ENCODE results near the gene STXBP5. TPM values are rescaled to one million over a fixed set of nuclear protein-coding genes. Genes with fewer than 3 reads are reported as not detected.
"Not testable (repeated sequence)": the region's sequence is repeated elsewhere in the genome, so short reads cannot be mapped to it uniquely, and the experiment has no call there.

STXBP5 gene
- total RNA-seq, 2 experiments from 2014 or later: 11.4 to 11.5 TPM

- no peaks in the 10 kb centered on the region for H3K4me1 Mint-ChIP-seq (ENCODE audit: low read depth)
- H3K36me3 Mint-ChIP-seq (ENCODE audit: low read depth): peaks cover 36% of the 10 kb centered on the region
- ATAC-seq (no peak), DNase-seq (no peak)
- POLR2A ChIA-PET: no interaction called here
- peaks cover 4% of the 10 kb centered on the region for H3K9me3 Mint-ChIP-seq
- CTCF ChIA-PET: no interaction called here
- H3K27ac Mint-ChIP-seq: no peak overlapping the region
- TF ChIP-seq CTCF (IDR thresholded peaks at IDR 0.05): no peak
- no peak overlapping the region for H3K4me3 Mint-ChIP-seq
- no peaks in the 10 kb centered on the region for H3K27me3 Mint-ChIP-seq
- intact Hi-C loops (cut with micrococcal nuclease): no loop called here
Observed at GRCh38 chr6:147361311-147361981, 157.2 kb downstream of the STXBP5 start.

GRCh38 chr6:147366290-147366689 is 162.1 kb downstream of the STXBP5 start:
- ChIA-PET CTCF (no interaction called here), POLR2A (no interaction called here)
- H3K9me3 Mint-ChIP-seq: no peaks in the 10 kb centered on the region
- peaks cover 11% of the 10 kb centered on the region for H3K36me3 Mint-ChIP-seq (ENCODE audit: low read depth)
- no peaks in the 10 kb centered on the region for H3K27me3 Mint-ChIP-seq
- DNase-seq (no peak), ATAC-seq (no peak)
- H3K4me1 Mint-ChIP-seq (ENCODE audit: low read depth): no peaks in the 10 kb centered on the region
- H3K4me3 Mint-ChIP-seq: no peak overlapping the region
- no peak overlapping the region for H3K27ac Mint-ChIP-seq
- TF ChIP-seq CTCF (IDR thresholded peaks at IDR 0.05): no peak
- intact Hi-C loops (cut with micrococcal nuclease): no loop called here

GRCh38 chr6:147371325-147371724 is 167.1 kb downstream of the STXBP5 start:
- Mint-ChIP-seq H3K27ac (no peak overlapping the region), H3K36me3 (ENCODE audit: low read depth) (peaks cover 3% of the 10 kb centered on the region), H3K9me3 (no peaks in the 10 kb centered on the region), H3K27me3 (no peaks in the 10 kb centered on the region), H3K4me1 (ENCODE audit: low read depth) (no peaks in the 10 kb centered on the region), H3K4me3 (no peak overlapping the region)
- TF ChIP-seq CTCF (IDR thresholded peaks at IDR 0.05): no peak
- CTCF ChIA-PET: interaction anchor here (2.9 kb wide), 1 partner anchor 12 kb away, joined by 10 read pairs; no protein-coding TSS in a partner anchor
- DNase-seq: no peak
- no peak for ATAC-seq
- POLR2A ChIA-PET: interaction anchor here (0.6 kb wide), 1 partner anchor 22 kb away, joined by 3 read pairs; no protein-coding TSS in a partner anchor
- intact Hi-C loops (cut with micrococcal nuclease): no loop called here

- intact Hi-C loops (cut with micrococcal nuclease): no loop called here
- DNase-seq (no peak), ATAC-seq (no peak)
- H3K9me3 Mint-ChIP-seq: no peaks in the 10 kb centered on the region
- no peak overlapping the region for H3K4me3 Mint-ChIP-seq
- H3K27me3 Mint-ChIP-seq: no peaks in the 10 kb centered on the region
- H3K27ac Mint-ChIP-seq: no peak overlapping the region
- ChIA-PET POLR2A (no interaction called here), CTCF (interaction anchor here (1.2 to 2.9 kb wide), 3 partner anchors 9 to 24 kb away, joined by 3 to 10 read pairs (median 6); no protein-coding TSS in a partner anchor)
- no peaks in the 10 kb centered on the region for H3K4me1 Mint-ChIP-seq (ENCODE audit: low read depth)
- no peak for TF ChIP-seq CTCF (IDR thresholded peaks at IDR 0.05)
- H3K36me3 Mint-ChIP-seq (ENCODE audit: low read depth): peaks cover 7% of the 10 kb centered on the region
Observed at GRCh38 chr6:147372806-147373205, 168.6 kb downstream of the STXBP5 start.

- H3K4me3 Mint-ChIP-seq: no peak overlapping the region
- ChIA-PET CTCF (interaction anchor here (1.5 kb wide), 1 partner anchor 242 kb away, joined by 3 read pairs; no protein-coding TSS in a partner anchor), POLR2A (no interaction called here)
- H3K27ac Mint-ChIP-seq: no peak overlapping the region
- no peaks in the 10 kb centered on the region for H3K27me3 Mint-ChIP-seq
- ATAC-seq (no peak), DNase-seq (no peak)
- H3K36me3 Mint-ChIP-seq (ENCODE audit: low read depth): peaks cover 32% of the 10 kb centered on the region
- H3K4me1 Mint-ChIP-seq (ENCODE audit: low read depth): peaks cover 3% of the 10 kb centered on the region
- intact Hi-C loops (cut with micrococcal nuclease): no loop called here
- TF ChIP-seq CTCF (IDR thresholded peaks at IDR 0.05): no peak
- H3K9me3 Mint-ChIP-seq: peaks cover 2% of the 10 kb centered on the region
Observed at GRCh38 chr6:147378819-147379218, 174.6 kb downstream of the STXBP5 start.

- H3K27me3 Mint-ChIP-seq; POLR2A ChIA-PET; ATAC-seq; DNase-seq; H3K9me3 Mint-ChIP-seq; intact Hi-C loops (cut with micrococcal nuclease); H3K4me3 Mint-ChIP-seq; H3K27ac Mint-ChIP-seq: not testable (repeated sequence)
- CTCF ChIA-PET: interaction anchor here (1.0 kb wide), 1 partner anchor 9 kb away, joined by 3 read pairs; no protein-coding TSS in a partner anchor
- Mint-ChIP-seq H3K4me1 (ENCODE audit: low read depth) (peaks cover 13% of the 10 kb centered on the region), H3K36me3 (ENCODE audit: low read depth) (peaks cover 35% of the 10 kb centered on the region)
Observed at GRCh38 chr6:147380841-147381240, 176.6 kb downstream of the STXBP5 start.

All from activated CD8-positive, alpha-beta T cell treated with anti-CD3 and anti-CD28 coated beads for 36 hours (primary cell).